Panc1 (cell line): ENCODE measurements around the gene DNAI2. TPM values are rescaled to one million over a fixed set of nuclear protein-coding genes. Genes with fewer than 3 reads are reported as not detected.

ENCODE experiments used
- ATAC-seq: fragments of 200-7000 bp; cut with Tn5 transposase; 2 replicates; pipeline ENCODE4 v1.9.1; 2020; ENCODE audit warnings: mild to moderate bottlenecking, moderate library complexity
- Bru-seq: library from RNA; stranded (reverse); fragments of 400-500 nt; gene quantifications from one replicate; lab custom pipeline; 2021; lab: Mats Ljungman, UMichigan
- BruChase-seq, 2 experiments: library from RNA; stranded (reverse); fragments of 400-500 nt; gene quantifications; one replicate each; lab custom pipeline; 2021; lab: Mats Ljungman, UMichigan
- BruUV-seq: library from RNA; stranded (reverse); fragments of 400-500 nt; replicated peaks from 2 replicates; lab custom pipeline; 2021; lab: Mats Ljungman, UMichigan
- CTCF ChIA-PET: fragments of 300-600 bp; sonication (Branson Sonifier 250); formaldehyde crosslinking; loops from one replicate; lab custom pipeline; 2022; ENCODE audit warnings: antibody characterized with exemption; lab: Charles Lee
- POLR2A ChIA-PET: fragments of 300-600 bp; sonication (Branson Sonifier 250); formaldehyde crosslinking; loops from one replicate; lab custom pipeline; 2022; ENCODE audit warnings: antibody characterized with exemption; lab: Charles Lee
- DNase-seq: peaks from one replicate; pipeline ENCODE4 v3.0.0-alpha.2; 2010; ENCODE audit warnings: low read depth, low spot score
- H3K27ac ChIP-seq: 2 replicates; pipeline ENCODE4 v1.5.1; 2011; ENCODE audit warnings: mild to moderate bottlenecking, low read length, inconsistent platforms
- H3K27me3 ChIP-seq: fragments of 200-500 bp; sonication (Bioruptor generic); 2 replicates; pipeline ENCODE4 v1.6.0; 2014; ENCODE audit warnings: low read length, inconsistent platforms; ENCODE audit not compliant: control insufficient read depth, insufficient read depth
- H3K36me3 ChIP-seq: fragments of 200-500 bp; sonication (Bioruptor generic); 2 replicates; pipeline ENCODE4 v1.5.1; 2014; ENCODE audit warnings: inconsistent platforms, mild to moderate bottlenecking, low read length, moderate library complexity; ENCODE audit not compliant: control insufficient read depth, insufficient read depth
- H3K4me1 ChIP-seq: 2 replicates; pipeline ENCODE4 v1.5.1; 2011; ENCODE audit warnings: inconsistent platforms, mild to moderate bottlenecking, low read length, moderate library complexity; ENCODE audit not compliant: control insufficient read depth, insufficient read depth
- H3K4me3 ChIP-seq, 2 experiments: 2 replicates each; pipeline ENCODE4 v1.5.1; 2011 to 2012; ENCODE audit warnings: low read depth in 2 of 2, low read length in 2 of 2, mild to moderate bottlenecking in 2 of 2, inconsistent platforms in 1 of 2, moderate library complexity in 1 of 2
- H3K9me3 ChIP-seq: fragments of 200-500 bp; sonication (Bioruptor generic); 2 replicates; pipeline ENCODE4 v1.5.1; 2014; ENCODE audit warnings: low read depth, mild to moderate bottlenecking, inconsistent platforms, low read length, moderate library complexity; ENCODE audit not compliant: control insufficient read depth, insufficient read depth
- CTCF ChIP-seq: fragments of 450-650 bp; IDR thresholded peaks from 2 replicates; pipeline ENCODE4 v1.5.1; 2017; ENCODE audit warnings: mild to moderate bottlenecking
- POLR2AphosphoS5 ChIP-seq: IDR thresholded peaks from 2 replicates; pipeline ENCODE4 v1.6.1; 2012; ENCODE audit warnings: mild to moderate bottlenecking, low read depth, low read length, moderate library complexity
- SIN3A ChIP-seq: IDR thresholded peaks from 2 replicates; pipeline ENCODE4 v1.6.1; 2012; ENCODE audit warnings: low read depth, mild to moderate bottlenecking, low read length, moderate library complexity, borderline replicate concordance; ENCODE audit not compliant: insufficient read depth
- TCF7L2 ChIP-seq: IDR thresholded peaks from 2 replicates; pipeline ENCODE4 v1.6.1; 2011; ENCODE audit warnings: mild to moderate bottlenecking, low read depth, low read length, inconsistent platforms
- in situ Hi-C: cut with HindIII; loops from 2 replicates; pipeline ENCODE4 v1.10.0; 2016; ENCODE audit warnings: low sequenced_read_pairs, low pct_unique_long_range_greater_than_20kb
- intact Hi-C: fragments of 100-400 bp; cut with micrococcal nuclease; formaldehyde crosslinking; loops from one replicate; pipeline ENCODE4 v1.10.0; 2022; ENCODE audit not compliant: unreplicated experiment
- long read RNA-seq: library from polyadenylated mRNA; unstranded; transcript quantifications from one replicate; pipeline ENCODE4 v2.0.0, GENCODE V29; 2021; ENCODE audit not compliant: unreplicated experiment
- polyA plus RNA-seq: library from polyadenylated mRNA; unstranded; fragments of >200 nt; gene quantifications from one replicate; pipeline ENCODE4 v1.2.1, GENCODE V29; 2012; ENCODE audit warnings: missing spikeins; ENCODE audit not compliant: insufficient read length
- total RNA-seq: library from RNA; stranded (reverse); gene quantifications from one replicate; pipeline ENCODE4 v1.2.1, GENCODE V29; 2021; ENCODE audit not compliant: unreplicated experiment
- TF ChIP-seq, protein P1 (sequence below), 2 experiments: IDR thresholded peaks; 2 replicates each; pipeline ENCODE4 v1.6.1; 2011 to 2012; ENCODE audit warnings: low read depth in 2 of 2, control low read depth in 1 of 2, low read length in 1 of 2, mild to moderate bottlenecking in 1 of 2, moderate library complexity in 1 of 2; ENCODE audit not compliant: insufficient read depth in 1 of 2

The DNAI2 gene
- total RNA-seq (not detected), Bru-seq, nascent RNA (percentile 8 among the genes with signal in this experiment), BruChase-seq, experiment 1, labeled RNA remaining after a 2-hour chase (percentile 5 among the genes with signal in this experiment), BruChase-seq, experiment 2, labeled RNA remaining after a 6-hour chase (percentile 10 among the genes with signal in this experiment)
- polyA plus RNA-seq = not detected
- long read RNA-seq = 0 reads

- TF ChIP-seq POLR2AphosphoS5 (no peak), CTCF (no peak), TCF7L2 (no peak), SIN3A (no peak)
- TF ChIP-seq, protein P1, sequence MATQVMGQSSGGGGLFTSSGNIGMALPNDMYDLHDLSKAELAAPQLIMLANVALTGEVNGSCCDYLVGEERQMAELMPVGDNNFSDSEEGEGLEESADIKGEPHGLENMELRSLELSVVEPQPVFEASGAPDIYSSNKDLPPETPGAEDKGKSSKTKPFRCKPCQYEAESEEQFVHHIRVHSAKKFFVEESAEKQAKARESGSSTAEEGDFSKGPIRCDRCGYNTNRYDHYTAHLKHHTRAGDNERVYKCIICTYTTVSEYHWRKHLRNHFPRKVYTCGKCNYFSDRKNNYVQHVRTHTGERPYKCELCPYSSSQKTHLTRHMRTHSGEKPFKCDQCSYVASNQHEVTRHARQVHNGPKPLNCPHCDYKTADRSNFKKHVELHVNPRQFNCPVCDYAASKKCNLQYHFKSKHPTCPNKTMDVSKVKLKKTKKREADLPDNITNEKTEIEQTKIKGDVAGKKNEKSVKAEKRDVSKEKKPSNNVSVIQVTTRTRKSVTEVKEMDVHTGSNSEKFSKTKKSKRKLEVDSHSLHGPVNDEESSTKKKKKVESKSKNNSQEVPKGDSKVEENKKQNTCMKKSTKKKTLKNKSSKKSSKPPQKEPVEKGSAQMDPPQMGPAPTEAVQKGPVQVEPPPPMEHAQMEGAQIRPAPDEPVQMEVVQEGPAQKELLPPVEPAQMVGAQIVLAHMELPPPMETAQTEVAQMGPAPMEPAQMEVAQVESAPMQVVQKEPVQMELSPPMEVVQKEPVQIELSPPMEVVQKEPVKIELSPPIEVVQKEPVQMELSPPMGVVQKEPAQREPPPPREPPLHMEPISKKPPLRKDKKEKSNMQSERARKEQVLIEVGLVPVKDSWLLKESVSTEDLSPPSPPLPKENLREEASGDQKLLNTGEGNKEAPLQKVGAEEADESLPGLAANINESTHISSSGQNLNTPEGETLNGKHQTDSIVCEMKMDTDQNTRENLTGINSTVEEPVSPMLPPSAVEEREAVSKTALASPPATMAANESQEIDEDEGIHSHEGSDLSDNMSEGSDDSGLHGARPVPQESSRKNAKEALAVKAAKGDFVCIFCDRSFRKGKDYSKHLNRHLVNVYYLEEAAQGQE (IDR thresholded peaks at IDR 0.05; ENCODE audit: insufficient read depth in 1 of 2, low read depth in 2 of 2, low read length in 1 of 2) = no peak
- Histone ChIP-seq H3K36me3 (no peaks in the 10 kb centered on the region), H3K4me1 (no peaks in the 10 kb centered on the region), H3K27me3 (peaks cover 2% of the 10 kb centered on the region; the same call in 1 of the 2 replicates), H3K4me3 (no peak within 1 kb of the TSS), H3K27ac (no peak within 1 kb of the TSS), H3K9me3 (no peaks in the 10 kb centered on the region)
- BruUV-seq = no TSS peak
- no peak for ATAC-seq
- in situ Hi-C loops = no loop called here
- no peak for DNase-seq
- intact Hi-C loops = no loop called here
- ChIA-PET POLR2A (no interaction called here), CTCF (interaction anchor here (0.7 kb wide), 1 partner anchor 93 kb away, joined by 3 read pairs; no protein-coding TSS in a partner anchor)
These were observed at the start of gene DNAI2 for GRCh38 chr17:74274060-74274708. DNAI2 (plus strand) TSS chr17:74274234; CDS start chr17:74281818, 7,584 bp downstream.

DNA sequence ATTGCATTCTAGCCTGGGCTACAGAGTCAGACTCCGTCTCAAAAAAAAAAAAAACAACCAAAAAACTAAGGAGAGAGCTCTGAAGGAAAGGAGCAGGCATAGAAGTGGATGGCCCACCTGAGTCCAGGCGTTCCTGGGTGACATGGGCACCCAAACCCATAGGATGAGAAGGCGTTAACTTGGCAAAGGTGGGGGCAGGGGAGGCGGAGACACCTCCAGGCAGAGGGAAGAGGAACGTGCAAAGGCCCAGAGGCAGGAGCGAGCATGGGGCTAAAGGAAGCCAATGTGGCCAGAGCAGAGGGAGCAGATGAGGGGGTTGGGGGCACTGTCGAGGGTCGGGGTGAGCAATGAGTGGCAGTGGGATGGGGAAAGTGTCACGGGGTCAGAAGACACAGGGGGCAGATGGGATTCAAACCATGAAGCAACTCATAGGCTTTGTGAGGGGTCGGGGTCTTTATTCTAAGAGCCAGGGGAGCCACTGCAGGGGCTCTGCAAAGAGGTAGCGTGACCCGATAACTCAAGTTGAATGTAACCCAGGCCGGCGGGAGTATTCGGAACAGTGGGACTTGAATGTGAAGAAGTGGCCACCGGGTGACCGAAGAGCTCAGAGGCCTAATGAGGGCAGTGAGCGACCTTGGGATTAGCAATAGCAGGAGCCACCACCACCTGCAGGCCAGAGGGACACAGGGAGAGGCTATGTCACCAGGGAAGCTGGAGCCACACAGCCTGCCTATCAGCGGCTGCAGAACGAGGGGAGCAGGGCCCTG lies 48.9 kb upstream of the DNAI2 start:
- no peaks in the 10 kb centered on the region for H3K9me3 ChIP-seq
- in situ Hi-C loops = no loop called here
- ChIA-PET CTCF (no interaction called here), POLR2A (interaction anchor here (0.7 kb wide), 1 partner anchor 1759 kb away, joined by 3 read pairs; no protein-coding TSS in a partner anchor)
- ATAC-seq = no peak
- no TSS peak for BruUV-seq
- H3K27me3 ChIP-seq = no peaks in the 10 kb centered on the region
- H3K4me1 ChIP-seq = no peaks in the 10 kb centered on the region
- no peak for DNase-seq
- intact Hi-C loops = no loop called here
- no peak overlapping the region for H3K4me3 ChIP-seq
- no peak overlapping the region for H3K27ac ChIP-seq
- no peak for TF ChIP-seq TCF7L2
- TF ChIP-seq CTCF = no peak
- no peak for TF ChIP-seq SIN3A
- TF ChIP-seq, protein P1 (IDR thresholded peaks at IDR 0.05; ENCODE audit: insufficient read depth in 1 of 2, low read depth in 2 of 2, low read length in 1 of 2) = no peak
- no peak for TF ChIP-seq POLR2AphosphoS5
- no peaks in the 10 kb centered on the region for H3K36me3 ChIP-seq
